ENCODE results near the gene IGSF21.

Gene IGSF21

GRCh38 chr1:18124977-18125376, 17.4 kb downstream of the IGSF21 start:
- no peak for DNase-seq (ENCODE audit: low read depth)
- TF ChIP-seq, protein P1, sequence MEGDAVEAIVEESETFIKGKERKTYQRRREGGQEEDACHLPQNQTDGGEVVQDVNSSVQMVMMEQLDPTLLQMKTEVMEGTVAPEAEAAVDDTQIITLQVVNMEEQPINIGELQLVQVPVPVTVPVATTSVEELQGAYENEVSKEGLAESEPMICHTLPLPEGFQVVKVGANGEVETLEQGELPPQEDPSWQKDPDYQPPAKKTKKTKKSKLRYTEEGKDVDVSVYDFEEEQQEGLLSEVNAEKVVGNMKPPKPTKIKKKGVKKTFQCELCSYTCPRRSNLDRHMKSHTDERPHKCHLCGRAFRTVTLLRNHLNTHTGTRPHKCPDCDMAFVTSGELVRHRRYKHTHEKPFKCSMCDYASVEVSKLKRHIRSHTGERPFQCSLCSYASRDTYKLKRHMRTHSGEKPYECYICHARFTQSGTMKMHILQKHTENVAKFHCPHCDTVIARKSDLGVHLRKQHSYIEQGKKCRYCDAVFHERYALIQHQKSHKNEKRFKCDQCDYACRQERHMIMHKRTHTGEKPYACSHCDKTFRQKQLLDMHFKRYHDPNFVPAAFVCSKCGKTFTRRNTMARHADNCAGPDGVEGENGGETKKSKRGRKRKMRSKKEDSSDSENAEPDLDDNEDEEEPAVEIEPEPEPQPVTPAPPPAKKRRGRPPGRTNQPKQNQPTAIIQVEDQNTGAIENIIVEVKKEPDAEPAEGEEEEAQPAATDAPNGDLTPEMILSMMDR (IDR thresholded peaks at IDR 0.05; ENCODE audit: insufficient read depth, low read depth, low read length, missing control alignments) = no peak

DNA sequence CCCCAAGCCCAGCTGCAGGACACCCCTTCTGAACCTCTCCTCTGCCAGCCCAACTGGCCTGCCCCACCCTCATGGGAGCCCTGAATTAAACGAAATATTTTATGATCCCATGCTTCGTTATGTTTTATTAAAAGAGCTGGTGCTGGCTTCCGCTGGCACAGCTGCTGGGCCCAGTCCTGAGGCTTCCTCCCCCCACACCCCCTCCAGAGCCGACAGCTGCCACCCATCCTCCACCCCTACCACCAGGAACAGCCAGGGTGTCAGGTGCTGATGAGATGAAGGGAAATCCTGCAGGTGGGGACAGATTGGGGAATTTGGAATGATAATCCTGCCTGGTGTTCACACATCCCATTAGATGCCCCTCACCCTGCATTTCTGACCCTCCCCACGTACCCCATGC, 19.0 kb downstream of the IGSF21 start:
- no peak overlapping the region for H3K4me3 ChIP-seq (ENCODE audit: low read length)
- no peak for DNase-seq (ENCODE audit: low read depth)
- TF ChIP-seq, protein P1 (IDR thresholded peaks at IDR 0.05; ENCODE audit: insufficient read depth, low read depth, low read length, missing control alignments) = no peak

More at GRCh38 chr1:18124977-18125376, 17.4 kb downstream of the IGSF21 start:
- no peak overlapping the region for H3K4me3 ChIP-seq (ENCODE audit: low read length)

DNA sequence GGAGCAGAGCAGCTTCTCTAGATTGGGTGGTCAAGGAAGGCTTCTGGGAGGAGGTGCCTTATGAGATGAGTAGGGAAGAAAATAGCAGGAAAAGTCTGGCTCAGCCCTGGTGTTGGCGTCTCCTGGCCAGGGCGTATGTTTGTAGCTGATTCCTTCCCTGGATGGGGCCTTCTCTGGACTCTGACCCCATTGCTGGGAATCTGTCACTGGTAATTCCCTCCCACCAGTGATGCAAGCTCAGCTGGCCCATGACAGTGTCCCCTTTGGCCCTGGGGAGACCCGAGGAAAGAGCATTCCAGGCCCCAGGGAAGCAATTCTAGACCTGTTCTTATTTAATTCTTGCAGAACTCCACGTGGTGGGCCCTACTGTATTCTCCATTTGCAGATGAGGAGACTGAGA, 20.7 kb downstream of the IGSF21 start:
- no peak for DNase-seq (ENCODE audit: low read depth)
- TF ChIP-seq, protein P1 (IDR thresholded peaks at IDR 0.05; ENCODE audit: insufficient read depth, low read depth, low read length, missing control alignments) = no peak
- H3K4me3 ChIP-seq (ENCODE audit: low read length) = no peak overlapping the region

DNA sequence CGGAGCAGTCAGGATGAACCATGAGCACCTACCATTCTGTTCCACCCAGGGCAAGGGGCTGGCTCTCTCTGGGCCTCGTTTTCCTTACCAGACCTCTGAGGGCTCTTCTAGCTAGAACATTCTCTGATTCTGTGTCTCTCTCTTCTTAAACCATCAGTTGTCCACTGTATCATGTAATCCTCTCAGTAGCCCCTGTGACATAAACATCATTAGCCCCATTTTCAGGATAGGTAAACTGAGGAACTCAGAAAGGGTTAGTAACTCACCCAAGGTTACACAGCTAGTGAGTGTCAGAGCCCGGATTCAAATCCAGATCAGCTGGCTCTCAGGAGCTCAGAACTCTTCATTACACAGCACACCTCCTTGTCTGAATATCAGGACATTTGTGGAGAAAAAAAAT, 22.8 kb downstream of the IGSF21 start:
- DNase-seq (ENCODE audit: low read depth) = no peak
- H3K4me3 ChIP-seq (ENCODE audit: low read length) = no peak overlapping the region
- TF ChIP-seq, protein P1 (IDR thresholded peaks at IDR 0.05; ENCODE audit: insufficient read depth, low read depth, low read length, missing control alignments) = no peak

DNA sequence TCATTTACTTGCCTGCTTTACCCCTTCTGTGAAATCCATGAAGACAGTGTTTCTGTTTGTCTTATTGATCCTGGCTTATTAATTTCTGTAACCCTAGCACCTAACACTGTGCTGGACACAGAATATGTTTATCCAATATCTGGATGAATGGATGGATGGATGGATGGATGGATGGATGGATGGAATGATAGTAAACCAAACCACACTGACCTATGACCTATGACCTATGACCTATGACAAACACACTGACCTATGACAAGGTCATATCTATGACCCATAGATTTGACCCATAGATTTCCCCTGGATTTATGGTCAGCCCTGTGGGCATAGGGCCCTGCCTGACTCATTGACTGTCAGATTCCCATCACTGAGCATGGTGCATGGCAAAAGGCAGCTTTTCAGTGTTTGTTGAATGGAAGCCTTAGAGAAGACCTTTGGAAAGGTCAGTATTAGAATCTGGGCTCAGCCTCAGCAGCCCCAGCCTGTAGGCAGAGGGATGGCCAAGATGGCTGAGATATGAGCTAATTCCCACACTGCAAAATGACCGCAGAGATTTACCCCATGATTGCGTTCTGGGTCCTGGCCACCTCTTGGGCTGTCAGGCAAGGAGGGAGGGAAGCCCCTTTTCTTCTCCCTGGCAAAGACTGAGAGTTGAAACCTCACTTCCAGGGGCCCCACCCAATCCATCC, 24.6 kb downstream of the IGSF21 start:
- DNase-seq (ENCODE audit: low read depth) = no peak
- TF ChIP-seq, protein P1 (IDR thresholded peaks at IDR 0.05; ENCODE audit: insufficient read depth, low read depth, low read length, missing control alignments) = no peak

GRCh38 chr1:18132711-18133541, 25.3 kb downstream of the IGSF21 start:
- TF ChIP-seq, protein P1 (IDR thresholded peaks at IDR 0.05; ENCODE audit: insufficient read depth, low read depth, low read length, missing control alignments) = no peak
- no peak overlapping the region for H3K4me3 ChIP-seq (ENCODE audit: low read length)
- no peak for DNase-seq (ENCODE audit: low read depth)

More for the DNA sequence above, 24.6 kb downstream of the IGSF21 start:
- H3K4me3 ChIP-seq (ENCODE audit: low read length) = no peak overlapping the region

Measured in epithelial cell of esophagus (primary cell).